Stimulated activated CD4-positive, alpha-beta T cell treated with anti-CD3 and anti-CD28 coated beads, Interleukin-1b, Interleukin-23, amount 100 ng/mL, for 4 hours (primary cell): ENCODE measurements around the gene PRRT1.
"Not testable (repeated sequence)": the region's sequence is repeated elsewhere in the genome, so short reads cannot be mapped to it uniquely, and the experiment has no call there.

Experiments used
- DNase-seq, 2 donors: peaks; one replicate each; pipeline ENCODE4 v3.0.0-alpha.2; 2020; ENCODE audit warnings: low read depth in 2 of 2

The PRRT1 gene

DNA sequence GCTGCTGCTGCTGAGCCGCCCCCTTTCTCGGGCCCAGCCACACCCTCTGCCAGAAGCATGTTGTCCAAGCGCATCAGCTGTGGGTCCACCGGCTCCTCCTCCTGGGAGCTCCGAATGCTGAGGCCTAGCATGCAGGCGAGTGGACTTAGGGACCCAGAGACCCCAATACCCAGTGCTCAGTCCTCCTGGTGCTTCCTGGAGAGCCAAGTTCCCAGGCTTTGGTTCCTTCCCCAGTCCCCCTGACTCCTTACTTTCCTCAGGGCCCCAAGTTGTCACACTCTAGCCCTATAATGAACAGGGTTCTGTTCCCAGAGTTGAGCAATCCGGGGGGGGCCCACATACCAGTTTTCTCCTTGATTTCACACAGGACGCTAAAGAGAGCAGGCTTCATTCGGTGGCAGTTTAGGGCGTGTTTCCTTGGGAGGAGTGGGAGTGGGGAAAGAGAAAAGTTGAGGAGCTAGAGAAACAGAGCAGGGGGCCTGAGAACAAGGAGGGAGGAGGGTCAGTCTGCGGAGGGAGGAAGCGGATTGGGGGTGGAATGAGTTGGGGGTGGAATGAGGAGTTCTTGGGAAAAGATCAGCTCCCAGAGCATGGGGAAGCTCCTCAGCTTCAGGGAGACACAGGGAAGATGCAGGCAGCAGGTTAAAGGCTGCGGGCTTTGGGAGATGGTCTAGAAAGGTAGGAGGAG, 36.8 kb upstream of the PRRT1 start:
- DNase-seq: no peak

DNA sequence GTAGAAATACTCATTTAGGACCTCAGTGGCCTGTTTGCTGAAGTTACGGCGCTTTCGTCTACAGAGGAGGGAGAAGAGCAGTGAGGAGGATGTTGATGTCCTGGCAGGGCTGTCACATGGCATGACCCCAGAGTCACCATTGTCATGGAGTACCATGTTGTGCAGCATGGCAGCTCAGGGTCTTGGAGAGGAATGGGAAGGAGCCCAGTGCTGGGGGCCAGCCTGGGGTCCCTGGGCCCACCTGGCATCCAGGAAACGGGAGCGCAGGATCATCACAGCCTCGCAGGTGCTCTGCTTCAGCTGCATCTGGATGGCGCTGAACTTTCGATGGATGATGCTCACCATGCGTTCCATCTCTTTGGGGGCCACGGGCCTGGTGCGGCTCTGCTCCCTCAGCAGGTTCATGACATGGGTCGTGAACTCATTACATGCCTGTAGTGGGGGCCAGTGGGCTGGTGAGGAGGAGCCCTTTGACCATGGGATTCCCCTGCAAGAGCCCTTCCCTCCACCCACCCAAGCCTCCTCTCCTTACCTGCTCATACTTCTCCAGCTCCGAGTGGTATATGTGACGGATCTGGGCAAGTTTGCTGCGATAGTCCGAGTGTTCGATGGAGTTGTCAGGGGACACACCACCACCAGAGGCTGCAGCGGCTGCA, 36.1 kb upstream of the PRRT1 start:
- not testable (repeated sequence) for DNase-seq

DNA sequence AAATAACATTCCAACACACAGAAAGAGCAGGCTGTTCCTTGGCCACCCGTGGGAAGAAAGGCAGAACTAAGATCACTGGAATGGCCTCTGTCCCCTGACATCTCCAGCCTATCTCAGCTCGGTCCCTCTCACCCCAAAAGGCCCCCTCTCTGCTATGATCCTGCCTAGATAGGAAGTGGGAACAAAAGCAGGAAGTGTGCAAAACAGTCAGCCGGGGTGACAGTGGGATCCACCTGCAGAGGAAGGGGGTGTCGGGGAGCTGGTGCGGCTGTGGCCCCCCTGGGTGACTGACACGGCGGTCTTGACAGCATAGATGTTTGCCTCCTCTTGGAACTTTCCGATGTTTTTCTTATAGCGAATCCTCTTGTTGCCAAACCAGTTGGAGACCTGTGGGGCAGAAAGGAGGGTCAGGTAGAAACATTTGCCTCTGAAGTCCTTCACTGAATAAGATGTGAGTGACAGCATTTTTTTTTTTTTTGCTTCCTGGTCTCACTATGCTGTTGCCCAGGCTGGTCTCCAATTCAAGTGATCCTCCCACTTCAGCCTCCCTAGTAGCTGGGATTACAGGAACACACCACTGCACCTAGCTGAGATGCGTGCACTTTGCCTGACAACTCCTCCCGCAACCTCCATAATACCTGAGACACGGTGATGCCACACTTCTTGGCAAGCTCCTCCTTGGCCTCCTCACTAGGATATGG, 35.4 kb upstream of the PRRT1 start:
- DNase-seq: no peak

- not testable (repeated sequence) for DNase-seq
Observed at GRCh38 chr6:32186151-32186840, 34.6 kb upstream of the PRRT1 start.

DNA sequence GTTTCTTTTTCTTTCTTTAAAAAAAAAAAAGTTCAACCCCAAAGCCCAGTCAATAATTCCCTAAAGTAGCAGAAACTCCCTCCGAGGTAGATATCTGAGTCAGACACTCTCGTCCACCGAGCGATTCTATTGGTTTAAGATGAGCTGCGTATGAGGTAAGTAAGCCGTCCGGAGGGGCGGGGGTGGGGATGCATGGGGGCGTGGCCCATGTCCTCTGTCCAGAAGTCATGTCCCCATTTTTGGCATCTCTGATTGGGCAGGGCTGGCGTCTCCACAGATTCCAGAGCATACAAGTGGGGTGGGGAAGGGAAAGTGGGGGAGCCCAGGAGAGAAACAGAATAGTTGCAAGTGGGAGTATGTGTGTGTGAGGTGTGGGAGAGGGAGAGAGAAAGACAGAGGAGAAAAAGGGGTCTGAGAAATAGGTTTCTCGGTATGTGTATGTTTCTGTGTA, 34.0 kb upstream of the PRRT1 start:
- peak in 1 of 2 donors; percentile 49 for DNase-seq

GRCh38 chr6:32184084-32184640, 32.4 kb upstream of the PRRT1 start, which contains the start of gene AGER:
TSS of gene AGER (minus strand) at chr6:32184253. CDS start at chr6:32184222, 31 bp downstream.
- DNase-seq: no peak

DNA sequence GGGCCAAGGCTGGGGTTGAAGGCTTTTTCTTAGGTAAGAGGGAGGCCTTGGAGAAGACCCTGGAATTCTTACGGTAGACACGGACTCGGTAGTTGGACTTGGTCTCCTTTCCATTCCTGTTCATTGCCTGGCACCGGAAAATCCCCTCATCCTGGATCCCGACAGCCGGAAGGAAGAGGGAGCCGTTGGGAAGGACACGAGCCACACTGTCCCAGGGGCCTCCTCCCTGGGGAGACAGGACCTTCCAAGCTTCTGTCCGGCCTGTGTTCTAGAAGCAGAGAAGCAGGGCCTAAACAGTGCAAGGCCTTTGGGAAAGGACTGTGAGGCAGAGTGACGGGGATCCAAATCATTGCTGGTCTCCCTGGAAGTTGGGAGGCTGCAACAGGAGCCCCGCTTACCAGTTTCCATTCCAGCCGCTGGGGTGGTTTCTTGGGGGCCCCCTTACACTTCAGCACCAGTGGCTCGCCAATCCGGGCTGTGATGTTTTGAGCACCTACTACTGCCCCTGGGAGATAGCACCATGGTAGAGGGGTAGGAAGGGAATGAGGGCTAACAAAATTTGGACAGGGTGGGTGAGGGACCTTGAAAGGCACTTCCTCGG, 31.8 kb upstream of the PRRT1 start:
- DNase-seq: no peak

DNA sequence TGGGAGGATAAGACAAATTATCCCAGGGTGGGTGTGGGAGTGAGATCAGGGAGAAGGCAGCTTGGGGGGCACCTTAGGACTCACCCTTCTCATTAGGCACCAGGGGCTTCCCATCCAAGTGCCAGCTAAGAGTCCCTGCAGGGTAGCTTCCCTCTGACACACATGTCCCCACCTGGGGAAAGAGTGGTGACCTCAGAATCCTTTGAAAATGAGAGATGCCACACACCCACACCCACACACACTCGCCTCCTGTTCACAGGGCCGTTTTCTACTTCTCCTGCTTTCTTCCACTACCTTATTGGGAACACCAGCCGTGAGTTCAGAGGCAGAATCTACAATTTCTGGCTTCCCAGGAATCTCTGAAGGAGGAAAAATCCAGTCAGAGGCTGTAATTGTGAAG, 31.3 kb upstream of the PRRT1 start:
- DNase-seq: no peak

GRCh38 chr6:32182555-32182981, 30.8 kb upstream of the PRRT1 start:
- DNase-seq: no peak

DNA sequence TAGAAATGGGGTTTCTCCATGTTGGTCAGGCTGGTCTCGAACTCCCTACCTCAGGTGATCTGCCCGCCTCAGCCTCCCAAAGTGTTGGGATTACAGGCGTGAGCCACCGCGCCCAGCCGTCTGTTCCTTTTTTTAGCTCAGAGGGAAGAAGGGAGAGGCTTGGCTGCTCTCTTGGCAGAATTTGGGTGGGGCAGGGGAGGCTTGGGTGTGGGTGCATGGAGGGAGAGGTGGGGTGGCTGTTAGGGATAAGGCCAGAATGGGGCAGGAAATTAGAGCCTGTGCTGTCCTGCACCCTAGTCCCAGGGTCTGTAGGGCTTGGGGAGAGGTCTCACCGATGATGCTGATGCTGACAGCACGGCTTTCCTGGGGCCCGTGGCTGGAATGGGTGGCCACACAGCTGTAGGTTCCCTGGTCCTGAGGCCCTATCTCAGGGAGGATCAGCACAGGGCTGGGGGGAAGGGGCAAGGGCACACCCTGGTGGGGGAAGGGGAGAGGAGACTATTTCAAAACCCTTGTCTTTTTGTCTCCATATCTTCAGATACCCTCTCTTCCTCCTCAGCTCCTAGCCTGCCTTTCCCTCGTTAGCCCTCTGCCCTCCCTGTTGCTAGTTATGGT, 30.3 kb upstream of the PRRT1 start:
- DNase-seq: no peak

- no peak for DNase-seq
Observed at GRCh38 chr6:32181148-32181702, 29.5 kb upstream of the PRRT1 start.

DNA sequence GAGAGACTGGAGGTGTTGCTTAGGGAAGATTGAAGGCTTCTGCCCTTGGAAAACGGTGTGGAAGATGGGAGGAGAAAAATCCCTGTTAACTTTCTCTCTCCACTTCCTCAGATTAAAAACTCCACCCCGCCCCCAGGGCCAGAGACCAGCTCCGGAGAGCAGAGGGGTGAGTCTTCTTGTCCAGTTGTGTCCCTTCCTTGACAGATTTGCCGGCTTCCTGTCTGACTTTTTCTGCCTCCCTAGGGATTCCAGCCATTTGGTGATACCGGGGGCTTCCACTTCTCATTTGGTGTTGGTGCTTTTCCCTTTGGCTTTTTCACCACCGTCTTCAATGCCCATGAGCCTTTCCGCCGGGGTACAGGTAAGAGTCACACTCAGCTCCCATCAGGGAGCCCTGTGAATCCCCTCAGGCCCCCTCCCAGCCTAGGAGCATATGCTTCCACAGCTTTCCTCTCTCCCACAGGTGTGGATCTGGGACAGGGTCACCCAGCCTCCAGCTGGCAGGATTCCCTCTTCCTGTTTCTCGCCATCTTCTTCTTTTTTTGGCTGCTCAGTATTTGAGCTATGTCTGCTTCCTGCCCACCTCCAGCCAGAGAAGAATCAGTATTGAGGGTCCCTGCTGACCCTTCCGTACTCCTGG, 28.1 kb upstream of the PRRT1 start:
- DNase-seq: no peak

- no peak for DNase-seq
Observed at GRCh38 chr6:32178547-32179440, 27.1 kb upstream of the PRRT1 start.

DNA sequence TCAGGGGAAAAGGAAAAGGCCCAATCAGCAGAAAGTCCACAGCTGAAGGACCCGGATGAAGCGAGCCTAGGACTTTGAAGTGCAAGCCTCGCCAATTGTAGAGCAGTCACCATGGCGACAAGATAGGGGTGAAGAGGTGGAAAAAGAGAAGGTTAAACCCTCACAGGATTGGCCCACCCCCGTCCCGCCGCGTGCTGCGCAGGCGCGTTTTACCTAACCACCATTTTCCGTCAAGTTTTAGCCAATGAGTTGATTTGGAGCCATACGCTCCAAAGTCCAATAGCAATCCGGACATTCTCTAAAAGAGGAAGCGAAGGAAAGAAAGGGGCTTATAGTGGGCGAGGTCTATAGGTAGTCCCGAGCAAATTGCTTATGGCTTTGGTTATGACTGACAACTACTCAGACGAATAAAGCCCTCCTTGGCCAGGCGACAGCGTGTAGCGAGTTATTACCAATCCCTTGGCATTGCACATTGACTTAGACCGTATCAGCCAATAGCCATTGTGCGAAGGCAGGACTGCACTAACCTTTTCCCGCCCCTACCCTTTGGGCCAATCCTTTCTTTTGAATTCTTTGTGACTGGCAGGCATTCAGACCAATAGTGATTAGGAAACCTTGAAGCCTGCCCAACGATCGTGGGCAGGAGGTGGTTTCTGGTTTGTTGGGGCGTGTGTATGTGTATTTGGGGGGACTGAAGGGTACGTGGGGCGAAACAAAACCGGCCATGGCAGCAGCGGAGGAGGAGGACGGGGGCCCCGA, 26.2 kb upstream of the PRRT1 start, which contains the start of gene RNF5:
TSS of gene RNF5 (plus strand) at position 618 of the 759 bp plus-strand sequence. CDS start at position 725, 107 bp downstream.
- peak; percentile 75 to 87 for DNase-seq

DNA sequence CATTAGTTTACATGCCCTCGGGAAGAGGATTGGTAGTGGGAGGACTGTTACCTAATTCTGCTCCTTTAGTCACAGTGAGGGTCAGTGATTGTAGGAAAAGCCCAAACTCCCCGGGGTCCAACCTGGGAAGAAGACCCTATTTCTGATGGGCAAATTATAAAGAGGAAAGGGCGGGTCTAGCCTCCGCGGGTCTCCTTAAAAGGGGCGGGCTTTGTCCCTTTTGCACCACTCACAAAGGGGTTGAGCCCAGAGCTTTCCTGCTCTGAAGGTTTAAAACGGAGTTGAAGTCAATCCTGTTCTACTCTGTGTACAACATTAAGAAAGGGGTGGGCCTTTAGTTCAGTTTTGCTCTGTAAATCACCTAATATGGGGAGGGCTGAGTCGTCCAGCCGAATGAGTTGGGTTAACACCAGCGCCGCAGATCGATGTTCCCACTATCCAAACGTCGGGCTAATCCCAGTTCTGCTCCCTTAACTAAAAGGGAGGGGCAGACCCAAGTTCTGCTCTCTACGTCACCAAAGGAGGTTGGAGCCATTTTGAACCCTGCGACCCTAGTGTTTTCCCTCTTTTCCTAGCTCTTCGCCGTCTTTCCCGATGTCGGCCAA, 25.5 kb upstream of the PRRT1 start:
- no peak for DNase-seq

- no peak for DNase-seq
Observed at GRCh38 chr6:32176476-32177182, 24.9 kb upstream of the PRRT1 start.
